Naive thymus-derived CD4-positive, alpha-beta T cell (primary cell): ENCODE data around the gene FAM184B. TPM values are rescaled to one million over a fixed set of nuclear protein-coding genes. Genes with fewer than 3 reads are reported as not detected.
A peak's percentile ranks its signal among the peaks of the same experiment; 100 is the strongest.

Source experiments
- ATAC-seq: fragments of 150-1000 bp; cut with Tn5 transposase; 2 replicates; pipeline ENCODE4 v1.10.0; 2021; ENCODE audit warnings: mild to moderate bottlenecking, moderate library complexity
- CTCF ChIA-PET: fragments of 350-600 bp; sonication (Branson Sonifier 250); formaldehyde crosslinking; loops from one replicate; lab custom pipeline; 2021; ENCODE audit warnings: antibody characterized with exemption; lab: Charles Lee
- POLR2A ChIA-PET: fragments of 350-600 bp; sonication (Branson Sonifier 250); formaldehyde crosslinking; loops from one replicate; lab custom pipeline; 2021; ENCODE audit warnings: antibody characterized with exemption, inconsistent platforms; lab: Charles Lee
- DNase-seq, 9 donors: peaks; one replicate each; pipeline versions ENCODE4 v3.0.0 to v3.0.0-alpha.2; 2020 to 2022; ENCODE audit warnings: mixed read lengths in 1 of 9
- H3K27ac ChIP-seq: one replicate; pipeline ENCODE4 v1.7.0; 2013; ENCODE audit warnings: mild to moderate bottlenecking, low read depth, low read length, moderate library complexity
- H3K27me3 ChIP-seq, 2 donors: one replicate each; pipeline ENCODE4 v1.7.0; 2013; ENCODE audit warnings: low read length in 2 of 2, mild to moderate bottlenecking in 2 of 2, moderate library complexity in 2 of 2; ENCODE audit not compliant: control insufficient read depth in 2 of 2, insufficient read depth in 2 of 2
- H3K36me3 ChIP-seq, 3 experiments: 1 replicate in 2 of 3; 2 replicates in 1 of 3; pipeline ENCODE4 v1.7.0; 2013; ENCODE audit warnings: low read length in 3 of 3, mild to moderate bottlenecking in 3 of 3, moderate library complexity in 1 of 3; ENCODE audit not compliant: insufficient read depth in 3 of 3, control insufficient read depth in 2 of 3
- H3K4me1 ChIP-seq, 2 donors: one replicate each; pipeline ENCODE4 v1.7.0; 2013; ENCODE audit warnings: low read length in 2 of 2, mild to moderate bottlenecking in 2 of 2, moderate library complexity in 1 of 2; ENCODE audit not compliant: control insufficient read depth in 2 of 2, insufficient read depth in 2 of 2
- H3K4me3 ChIP-seq: 2 replicates; pipeline ENCODE4 v1.7.0; 2013; ENCODE audit warnings: mild to moderate bottlenecking, low read length
- H3K9me3 ChIP-seq, 3 experiments: 1 replicate in 2 of 3; 2 replicates in 1 of 3; pipeline ENCODE4 v1.7.0; 2013; ENCODE audit warnings: low read length in 3 of 3; ENCODE audit not compliant: control insufficient read depth in 2 of 3
- H3K27ac Mint-ChIP-seq, 9 donors: one replicate each; pipeline ENCODE4 v1.8.0; 2020 to 2022; ENCODE audit warnings: mixed read lengths in 9 of 9, mild to moderate bottlenecking in 8 of 9, moderate library complexity in 5 of 9, inconsistent platforms in 2 of 9
- H3K27me3 Mint-ChIP-seq, 5 donors: one replicate each; pipeline ENCODE4 v1.8.0; 2021 to 2022; ENCODE audit warnings: mixed read lengths in 5 of 5, mild to moderate bottlenecking in 1 of 5
- H3K36me3 Mint-ChIP-seq, 5 donors: one replicate each; pipeline ENCODE4 v1.8.0; 2020 to 2022; ENCODE audit warnings: mixed read lengths in 5 of 5, mild to moderate bottlenecking in 3 of 5, inconsistent platforms in 1 of 5
- H3K4me1 Mint-ChIP-seq, 7 donors: one replicate each; pipeline ENCODE4 v1.8.0; 2020 to 2022; ENCODE audit warnings: mixed read lengths in 7 of 7, mild to moderate bottlenecking in 3 of 7, inconsistent platforms in 1 of 7
- H3K4me3 Mint-ChIP-seq, 10 donors: one replicate each; pipeline ENCODE4 v1.8.0; 2020 to 2022; ENCODE audit warnings: mild to moderate bottlenecking in 10 of 10, mixed read lengths in 10 of 10, moderate library complexity in 6 of 10, inconsistent platforms in 2 of 10
- H3K9me3 Mint-ChIP-seq, 11 donors: one replicate each; pipeline ENCODE4 v1.8.0; 2020 to 2022; ENCODE audit warnings: mixed read lengths in 11 of 11, mild to moderate bottlenecking in 4 of 11, inconsistent platforms in 1 of 11, moderate library complexity in 1 of 11
- intact Hi-C, 2 donors: fragments of 100-400 bp; cut with micrococcal nuclease; formaldehyde crosslinking; loops; one replicate each; pipeline ENCODE4 v1.15.1; 2023
- polyA plus RNA-seq, 2 donors: library from polyadenylated mRNA; unstranded; fragments of 300-500 nt; fragmentation: Illumina TruSeq; gene quantifications; one replicate each; pipeline ENCODE4 v1.2.3, GENCODE V29; 2021
- total RNA-seq, 6 experiments: library from RNA in 5 of 6; stranded (reverse) in 5 of 6; gene quantifications; 1 replicate in 5 of 6; 2 replicates in 1 of 6; pipeline ENCODE4 v1.2.3 and lab custom pipeline; 2021 to 2026

Gene FAM184B
- total and polyA plus RNA-seq, 7 experiments from 2014 or later, result 0.08 TPM; not detected in 6

GRCh38 chr4:17707671-17708070, 73.8 kb downstream of the FAM184B start:
- H3K27ac Mint-ChIP-seq, result no peak overlapping the region

GRCh38 chr4:17705107-17705506, 76.3 kb downstream of the FAM184B start:
- H3K27ac Mint-ChIP-seq, result no peak overlapping the region
- Histone ChIP-seq H3K9me3 (no peaks in the 10 kb centered on the region), H3K4me1 (no peaks in the 10 kb centered on the region), H3K4me3 (no peak overlapping the region), H3K27ac (no peak overlapping the region), H3K27me3 (no peaks in the 10 kb centered on the region), H3K36me3 (no peaks in the 10 kb centered on the region)
- no peak for DNase-seq
- ChIA-PET CTCF (no interaction called here), POLR2A (no interaction called here)
- peaks cover 0 to 8% (median 0%) of the 10 kb centered on the region in 5 donors for H3K27me3 Mint-ChIP-seq
- intact Hi-C loops, result no loop called here
- no peaks in the 10 kb centered on the region for H3K36me3 Mint-ChIP-seq
- peaks cover 0 to 5% (median 2%) of the 10 kb centered on the region in 11 donors for H3K9me3 Mint-ChIP-seq
- no peak overlapping the region for H3K4me3 Mint-ChIP-seq
- ATAC-seq, result no peak
- H3K4me1 Mint-ChIP-seq, result no peaks in the 10 kb centered on the region

More at GRCh38 chr4:17707671-17708070, 73.8 kb downstream of the FAM184B start:
- no peak overlapping the region for H3K27ac ChIP-seq
- no peaks in the 10 kb centered on the region for H3K36me3 Mint-ChIP-seq
- no peaks in the 10 kb centered on the region for H3K27me3 ChIP-seq
- intact Hi-C loops, result no loop called here
- H3K4me1 ChIP-seq, result no peaks in the 10 kb centered on the region
- H3K9me3 Mint-ChIP-seq, result no peaks in the 10 kb centered on the region
- no peak for DNase-seq
- ChIA-PET POLR2A (no interaction called here), CTCF (no interaction called here)
- H3K36me3 ChIP-seq, result no peaks in the 10 kb centered on the region
- H3K27me3 Mint-ChIP-seq, result peaks cover 2 to 16% (median 5%) of the 10 kb centered on the region in 5 donors
- H3K4me3 ChIP-seq, result no peak overlapping the region
- H3K4me1 Mint-ChIP-seq, result no peaks in the 10 kb centered on the region
- ATAC-seq, result no peak
- no peak overlapping the region for H3K4me3 Mint-ChIP-seq
- no peaks in the 10 kb centered on the region for H3K9me3 ChIP-seq

DNA sequence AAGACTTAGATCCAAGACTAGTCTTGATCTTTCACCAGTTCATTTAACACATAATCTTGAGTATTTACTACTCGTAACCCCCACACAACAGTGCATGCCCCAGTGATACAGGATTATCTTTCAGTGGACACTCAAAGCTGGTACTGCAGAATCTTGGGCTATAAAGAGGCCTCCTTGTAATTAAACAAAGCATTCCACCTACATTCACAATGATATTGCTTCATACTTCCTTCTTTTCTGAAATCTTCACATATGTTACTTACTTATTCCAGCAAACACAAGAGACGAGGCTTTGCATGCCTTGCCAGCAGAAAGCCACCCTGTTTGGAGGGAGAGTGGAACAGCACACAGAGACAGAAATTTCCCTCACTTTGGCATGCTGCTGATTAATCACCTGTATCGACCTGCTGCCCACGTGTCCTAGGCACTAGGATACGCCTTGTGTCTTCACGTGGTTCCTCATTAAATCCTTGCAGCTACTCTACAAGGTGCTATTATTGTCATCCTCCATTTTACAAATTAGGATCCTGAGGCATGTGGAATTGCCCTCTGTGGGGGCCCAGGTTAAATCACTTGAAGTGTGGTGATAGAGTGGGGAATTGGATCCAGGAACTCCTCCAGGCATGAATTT, 77.3 kb downstream of the FAM184B start:
- Mint-ChIP-seq H3K36me3 (peaks cover 0 to 5% (median 0%) of the 10 kb centered on the region in 5 donors), H3K4me3 (no peak overlapping the region), H3K4me1 (no peaks in the 10 kb centered on the region), H3K27ac (no peak overlapping the region), H3K27me3 (peaks cover 0 to 5% (median 4%) of the 10 kb centered on the region in 5 donors), H3K9me3 (peaks cover under 1 to 15% (median 7%) of the 10 kb centered on the region in 11 donors)
- POLR2A ChIA-PET, result interaction anchor here (0.6 kb wide), 1 partner anchor 1441 kb away, joined by 3 read pairs; no protein-coding TSS in a partner anchor
- DNase-seq, result no peak
- no peak overlapping the region for H3K4me3 ChIP-seq
- no peak for ATAC-seq
- intact Hi-C loops, result no loop called here
- H3K36me3 ChIP-seq, result no peaks in the 10 kb centered on the region
- H3K9me3 ChIP-seq, result peaks cover 0 to 8% (median 0%) of the 10 kb centered on the region in 3 experiments
- H3K27me3 ChIP-seq, result no peaks in the 10 kb centered on the region
- no peak overlapping the region for H3K27ac ChIP-seq
- no peaks in the 10 kb centered on the region for H3K4me1 ChIP-seq
- CTCF ChIA-PET, result no interaction called here

- no peak overlapping the region for H3K4me3 Mint-ChIP-seq
- POLR2A ChIA-PET, result no interaction called here
- ATAC-seq, result no peak
Observed at GRCh38 chr4:17702641-17703040, 78.8 kb downstream of the FAM184B start.

GRCh38 chr4:17701882-17702281, 79.5 kb downstream of the FAM184B start:
- H3K4me3 Mint-ChIP-seq, result no peak overlapping the region
- H3K27me3 Mint-ChIP-seq, result peaks cover 0 to 11% (median 10%) of the 10 kb centered on the region in 5 donors
- H3K9me3 Mint-ChIP-seq, result peaks cover 2 to 29% (median 14%) of the 10 kb centered on the region in 11 donors
- intact Hi-C loops, result no loop called here
- no peak for ATAC-seq
- no peaks in the 10 kb centered on the region for H3K4me1 ChIP-seq
- ChIA-PET POLR2A (interaction anchor here (0.5 kb wide), 1 partner anchor 74 kb away, joined by 3 read pairs; no protein-coding TSS in a partner anchor), CTCF (no interaction called here)
- no peak overlapping the region for H3K27ac Mint-ChIP-seq
- H3K36me3 Mint-ChIP-seq, result peaks cover 0 to 9% (median 0%) of the 10 kb centered on the region in 5 donors
- no peak overlapping the region for H3K27ac ChIP-seq
- no peaks in the 10 kb centered on the region for H3K36me3 ChIP-seq
- no peak for DNase-seq
- no peaks in the 10 kb centered on the region for H3K4me1 Mint-ChIP-seq
- no peak overlapping the region for H3K4me3 ChIP-seq
- no peaks in the 10 kb centered on the region for H3K27me3 ChIP-seq
- peaks cover 0 to 9% (median 0%) of the 10 kb centered on the region in 3 experiments for H3K9me3 ChIP-seq

More at GRCh38 chr4:17702641-17703040, 78.8 kb downstream of the FAM184B start:
- H3K27me3 Mint-ChIP-seq, result peaks cover 0 to 8% (median 5%) of the 10 kb centered on the region in 5 donors
- no peak overlapping the region for H3K4me3 ChIP-seq
- no peaks in the 10 kb centered on the region for H3K27me3 ChIP-seq
- no peaks in the 10 kb centered on the region for H3K4me1 Mint-ChIP-seq
- H3K27ac ChIP-seq, result no peak overlapping the region
- H3K9me3 ChIP-seq, result peaks cover 0 to 9% (median 0%) of the 10 kb centered on the region in 3 experiments
- H3K36me3 Mint-ChIP-seq, result peaks cover 0 to 9% (median 0%) of the 10 kb centered on the region in 5 donors
- DNase-seq, result no peak
- CTCF ChIA-PET, result no interaction called here
- peaks cover 2 to 25% (median 13%) of the 10 kb centered on the region in 11 donors for H3K9me3 Mint-ChIP-seq
- no peaks in the 10 kb centered on the region for H3K36me3 ChIP-seq
- no peaks in the 10 kb centered on the region for H3K4me1 ChIP-seq
- intact Hi-C loops, result no loop called here
- H3K27ac Mint-ChIP-seq, result no peak overlapping the region

DNA sequence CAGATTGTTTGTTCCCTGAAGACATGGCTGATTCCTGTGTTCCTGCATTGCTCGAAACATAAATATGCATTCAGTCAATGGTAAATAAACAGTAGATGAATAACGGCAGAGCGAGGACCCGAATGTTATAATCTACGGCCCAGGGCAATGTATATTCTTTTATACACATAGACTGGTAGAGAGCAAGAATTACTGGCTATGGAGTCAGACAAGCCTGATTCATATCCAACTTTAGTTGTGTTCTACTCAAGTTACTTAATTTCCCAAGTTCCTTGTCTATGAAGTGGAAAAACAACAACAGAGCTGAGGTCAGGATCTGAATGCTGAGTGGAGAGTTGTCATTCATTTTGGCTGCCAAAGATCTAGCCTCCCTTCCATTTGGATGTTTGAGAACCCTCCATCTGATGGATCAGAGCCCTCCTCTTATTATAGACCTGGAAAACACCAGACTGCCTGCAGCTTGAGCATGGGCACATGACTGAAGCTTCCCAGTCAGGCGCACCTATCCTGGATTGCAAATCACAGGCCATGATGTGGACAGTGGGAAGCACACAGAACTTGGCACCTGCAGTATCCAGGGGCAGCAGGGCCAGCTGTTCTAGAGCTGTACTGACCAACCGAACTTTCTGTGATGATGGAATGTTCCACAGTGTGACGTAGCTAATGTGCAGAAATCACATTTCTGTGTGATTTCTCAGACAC, 80.1 kb downstream of the FAM184B start:
- Mint-ChIP-seq H3K27me3 (peaks cover 0 to 13% (median 12%) of the 10 kb centered on the region in 5 donors), H3K9me3 (peaks cover 2 to 30% (median 14%) of the 10 kb centered on the region in 11 donors), H3K4me1 (no peaks in the 10 kb centered on the region), H3K36me3 (peaks cover 0 to 9% (median 0%) of the 10 kb centered on the region in 5 donors), H3K4me3 (peak overlapping the region in 1 of 10 donors; percentile 48), H3K27ac (no peak overlapping the region)
- Histone ChIP-seq H3K36me3 (no peaks in the 10 kb centered on the region), H3K4me3 (no peak overlapping the region), H3K9me3 (peaks cover 0 to 9% (median 0%) of the 10 kb centered on the region in 3 experiments), H3K4me1 (no peaks in the 10 kb centered on the region), H3K27me3 (no peaks in the 10 kb centered on the region), H3K27ac (no peak overlapping the region)
- ChIA-PET CTCF (no interaction called here), POLR2A (interaction anchor here (0.5 kb wide), 1 partner anchor 75 kb away, joined by 3 read pairs; no protein-coding TSS in a partner anchor)
- intact Hi-C loops, result no loop called here
- no peak for DNase-seq
- no peak for ATAC-seq
